Measurements from ENCODE around the gene C8B.

The C8B gene

DNA sequence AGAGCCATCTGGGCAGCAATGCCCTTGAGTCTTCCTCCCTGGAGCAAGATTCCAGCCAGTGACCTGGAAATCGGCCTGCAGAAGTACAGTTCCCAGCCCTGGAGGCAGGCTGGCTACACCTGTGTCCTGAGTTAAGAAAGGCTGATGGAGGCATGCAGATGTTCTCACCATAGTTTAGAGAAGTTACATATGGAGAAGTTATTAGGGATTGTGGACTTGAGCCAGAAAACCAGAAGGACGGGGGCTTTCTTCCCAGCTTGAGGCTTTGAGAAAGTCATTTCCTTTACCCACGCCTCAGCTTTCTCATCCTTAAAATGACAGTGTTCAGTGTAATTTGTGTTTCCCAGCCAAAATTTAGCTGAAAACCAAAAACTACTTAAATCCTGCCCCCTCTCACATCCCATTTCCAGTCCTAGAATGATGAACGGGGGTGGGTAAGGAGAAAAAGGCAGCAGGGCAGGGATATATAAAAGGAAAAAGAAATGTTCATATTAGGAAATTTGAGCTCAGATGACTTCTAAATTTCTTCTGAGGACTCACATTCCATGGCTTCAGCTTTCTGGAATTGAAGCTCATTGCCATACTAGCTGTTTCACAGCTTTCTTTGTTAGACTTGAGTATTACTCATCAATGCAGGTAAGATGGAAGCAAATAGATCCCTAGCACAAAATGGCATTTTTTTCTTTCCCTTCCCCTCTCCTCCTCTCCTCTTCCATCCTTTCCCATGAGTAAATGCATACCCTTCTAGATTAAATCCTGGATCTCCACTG lies 14.4 kb upstream of the C8B start:
- Histone ChIP-seq H3K9me2 (replicated peaks; ENCODE audit: insufficient read depth, low read length) (no peaks in the 10 kb centered on the region), H3K9me3 (ENCODE audit: insufficient read depth, low read length) (peaks cover 3% of the 10 kb centered on the region; the same call in 1 of the 2 replicates), H3K36me3 (ENCODE audit: low read length) (no peaks in the 10 kb centered on the region), H3K27ac (ENCODE audit: low read depth, low read length) (no peak overlapping the region), H3K79me2 (ENCODE audit: insufficient read depth, low read length) (no peaks in the 10 kb centered on the region), H3K9ac (ENCODE audit: low read length) (no peak overlapping the region), H3K27me3 (ENCODE audit: low read length) (no peaks in the 10 kb centered on the region), H4K20me1 (ENCODE audit: low read depth, low read length) (no peaks in the 10 kb centered on the region), H3K4me3 (ENCODE audit: insufficient read depth, low read length, poor library complexity, severe bottlenecking) (no peak overlapping the region), H3K4me2 (ENCODE audit: low read depth, low read length, poor library complexity, severe bottlenecking) (no peak overlapping the region), H2AFZ (ENCODE audit: low read depth, low read length, severe bottlenecking) (no peak overlapping the region), H3F3A (ENCODE audit: insufficient read depth) (no peaks in the 10 kb centered on the region)
- TF ChIP-seq EZH2phosphoT487 (conservative IDR thresholded peaks at IDR 0.05; ENCODE audit: low read length): no peak
- TF ChIP-seq, protein P1, sequence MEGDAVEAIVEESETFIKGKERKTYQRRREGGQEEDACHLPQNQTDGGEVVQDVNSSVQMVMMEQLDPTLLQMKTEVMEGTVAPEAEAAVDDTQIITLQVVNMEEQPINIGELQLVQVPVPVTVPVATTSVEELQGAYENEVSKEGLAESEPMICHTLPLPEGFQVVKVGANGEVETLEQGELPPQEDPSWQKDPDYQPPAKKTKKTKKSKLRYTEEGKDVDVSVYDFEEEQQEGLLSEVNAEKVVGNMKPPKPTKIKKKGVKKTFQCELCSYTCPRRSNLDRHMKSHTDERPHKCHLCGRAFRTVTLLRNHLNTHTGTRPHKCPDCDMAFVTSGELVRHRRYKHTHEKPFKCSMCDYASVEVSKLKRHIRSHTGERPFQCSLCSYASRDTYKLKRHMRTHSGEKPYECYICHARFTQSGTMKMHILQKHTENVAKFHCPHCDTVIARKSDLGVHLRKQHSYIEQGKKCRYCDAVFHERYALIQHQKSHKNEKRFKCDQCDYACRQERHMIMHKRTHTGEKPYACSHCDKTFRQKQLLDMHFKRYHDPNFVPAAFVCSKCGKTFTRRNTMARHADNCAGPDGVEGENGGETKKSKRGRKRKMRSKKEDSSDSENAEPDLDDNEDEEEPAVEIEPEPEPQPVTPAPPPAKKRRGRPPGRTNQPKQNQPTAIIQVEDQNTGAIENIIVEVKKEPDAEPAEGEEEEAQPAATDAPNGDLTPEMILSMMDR (IDR thresholded peaks at IDR 0.05; ENCODE audit: insufficient read depth, low read length, poor library complexity, severe bottlenecking): no peak

- TF ChIP-seq, protein P1 (IDR thresholded peaks at IDR 0.05; ENCODE audit: insufficient read depth, low read length, poor library complexity, severe bottlenecking): no peak
- no peak for TF ChIP-seq EZH2phosphoT487 (conservative IDR thresholded peaks at IDR 0.05; ENCODE audit: low read length)
- H3K27ac ChIP-seq (ENCODE audit: low read depth, low read length): no peak overlapping the region
- peaks cover 3% of the 10 kb centered on the region; the same call in 1 of the 2 replicates for H3K9me3 ChIP-seq (ENCODE audit: insufficient read depth, low read length)
- H3K4me3 ChIP-seq (ENCODE audit: insufficient read depth, low read length, poor library complexity, severe bottlenecking): no peak overlapping the region
- no peaks in the 10 kb centered on the region for H3K9me2 ChIP-seq (replicated peaks; ENCODE audit: insufficient read depth, low read length)
- H3K27me3 ChIP-seq (ENCODE audit: low read length): no peaks in the 10 kb centered on the region
- H3K79me2 ChIP-seq (ENCODE audit: insufficient read depth, low read length): no peaks in the 10 kb centered on the region
- no peaks in the 10 kb centered on the region for H3F3A ChIP-seq (ENCODE audit: insufficient read depth)
- H3K36me3 ChIP-seq (ENCODE audit: low read length): no peaks in the 10 kb centered on the region
- no peak overlapping the region for H2AFZ ChIP-seq (ENCODE audit: low read depth, low read length, severe bottlenecking)
- H3K4me2 ChIP-seq (ENCODE audit: low read depth, low read length, poor library complexity, severe bottlenecking): no peak overlapping the region
- no peaks in the 10 kb centered on the region for H4K20me1 ChIP-seq (ENCODE audit: low read depth, low read length)
- no peak overlapping the region for H3K9ac ChIP-seq (ENCODE audit: low read length)
Observed at GRCh38 chr1:56978819-56979218, 13.0 kb upstream of the C8B start.

- no peak overlapping the region for H3K27ac ChIP-seq (ENCODE audit: low read depth, low read length)
- H3K27me3 ChIP-seq (ENCODE audit: low read length): no peaks in the 10 kb centered on the region
- H3K36me3 ChIP-seq (ENCODE audit: low read length): no peaks in the 10 kb centered on the region
- no peaks in the 10 kb centered on the region for H3K79me2 ChIP-seq (ENCODE audit: insufficient read depth, low read length)
- no peaks in the 10 kb centered on the region for H3F3A ChIP-seq (ENCODE audit: insufficient read depth)
- no peaks in the 10 kb centered on the region for H3K9me2 ChIP-seq (replicated peaks; ENCODE audit: insufficient read depth, low read length)
- H3K4me2 ChIP-seq (ENCODE audit: low read depth, low read length, poor library complexity, severe bottlenecking): no peak overlapping the region
- no peak overlapping the region for H3K9ac ChIP-seq (ENCODE audit: low read length)
- H3K4me3 ChIP-seq (ENCODE audit: insufficient read depth, low read length, poor library complexity, severe bottlenecking): no peak overlapping the region
- no peak overlapping the region for H2AFZ ChIP-seq (ENCODE audit: low read depth, low read length, severe bottlenecking)
- no peak for TF ChIP-seq EZH2phosphoT487 (conservative IDR thresholded peaks at IDR 0.05; ENCODE audit: low read length)
- TF ChIP-seq, protein P1 (IDR thresholded peaks at IDR 0.05; ENCODE audit: insufficient read depth, low read length, poor library complexity, severe bottlenecking): no peak
- no peaks in the 10 kb centered on the region for H4K20me1 ChIP-seq (ENCODE audit: low read depth, low read length)
- H3K9me3 ChIP-seq (ENCODE audit: insufficient read depth, low read length): peaks cover 3% of the 10 kb centered on the region; the same call in 1 of the 2 replicates
Observed at GRCh38 chr1:56977910-56978309, 12.1 kb upstream of the C8B start.
